Measurements from ENCODE around the gene CFLAR. TPM values are rescaled to one million over a fixed set of nuclear protein-coding genes. Genes with fewer than 3 reads are reported as not detected.

The CFLAR gene
- total RNA-seq, 2 donors from 2014 or later: 92.4 to 141 TPM

GRCh38 chr2:201200345-201200744, 84.4 kb downstream of the CFLAR start:
- H3K36me3 ChIP-seq: no peaks in the 10 kb centered on the region
- WGBS: 71% methylated on average over 8 of the region's 8 CpGs
- intact Hi-C loops (cut with DNase I): no loop called here
- TF ChIP-seq POLR2AphosphoS5 (IDR thresholded peaks at IDR 0.05) (no peak), POLR2A (IDR thresholded peaks at IDR 0.05) (no peak)
- TF ChIP-seq, protein P1, sequence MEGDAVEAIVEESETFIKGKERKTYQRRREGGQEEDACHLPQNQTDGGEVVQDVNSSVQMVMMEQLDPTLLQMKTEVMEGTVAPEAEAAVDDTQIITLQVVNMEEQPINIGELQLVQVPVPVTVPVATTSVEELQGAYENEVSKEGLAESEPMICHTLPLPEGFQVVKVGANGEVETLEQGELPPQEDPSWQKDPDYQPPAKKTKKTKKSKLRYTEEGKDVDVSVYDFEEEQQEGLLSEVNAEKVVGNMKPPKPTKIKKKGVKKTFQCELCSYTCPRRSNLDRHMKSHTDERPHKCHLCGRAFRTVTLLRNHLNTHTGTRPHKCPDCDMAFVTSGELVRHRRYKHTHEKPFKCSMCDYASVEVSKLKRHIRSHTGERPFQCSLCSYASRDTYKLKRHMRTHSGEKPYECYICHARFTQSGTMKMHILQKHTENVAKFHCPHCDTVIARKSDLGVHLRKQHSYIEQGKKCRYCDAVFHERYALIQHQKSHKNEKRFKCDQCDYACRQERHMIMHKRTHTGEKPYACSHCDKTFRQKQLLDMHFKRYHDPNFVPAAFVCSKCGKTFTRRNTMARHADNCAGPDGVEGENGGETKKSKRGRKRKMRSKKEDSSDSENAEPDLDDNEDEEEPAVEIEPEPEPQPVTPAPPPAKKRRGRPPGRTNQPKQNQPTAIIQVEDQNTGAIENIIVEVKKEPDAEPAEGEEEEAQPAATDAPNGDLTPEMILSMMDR (IDR thresholded peaks at IDR 0.05): no peak
- no peak overlapping the region for H3K27ac ChIP-seq
- H3K4me1 ChIP-seq (replicated peaks): no peaks in the 10 kb centered on the region
- H3K9me3 ChIP-seq: no peaks in the 10 kb centered on the region
- DNase-seq (ENCODE audit: low spot score): no peak
- H3K27me3 ChIP-seq (replicated peaks; ENCODE audit: insufficient read depth): no peaks in the 10 kb centered on the region
- H3K4me3 ChIP-seq: no peak overlapping the region

GRCh38 chr2:201201371-201201770, 85.4 kb downstream of the CFLAR start:
- Histone ChIP-seq H3K4me1 (replicated peaks) (no peaks in the 10 kb centered on the region), H3K27ac (no peak overlapping the region), H3K9me3 (no peaks in the 10 kb centered on the region), H3K4me3 (no peak overlapping the region), H3K36me3 (no peaks in the 10 kb centered on the region), H3K27me3 (replicated peaks; ENCODE audit: insufficient read depth) (no peaks in the 10 kb centered on the region)
- DNase-seq (ENCODE audit: low spot score): no peak
- intact Hi-C loops (cut with DNase I): no loop called here
- 93% methylated on average over 8 of the region's 8 CpGs for WGBS
- TF ChIP-seq POLR2A (IDR thresholded peaks at IDR 0.05): no peak
- TF ChIP-seq POLR2AphosphoS5 (IDR thresholded peaks at IDR 0.05): no peak
- TF ChIP-seq, protein P1 (IDR thresholded peaks at IDR 0.05): no peak

DNA sequence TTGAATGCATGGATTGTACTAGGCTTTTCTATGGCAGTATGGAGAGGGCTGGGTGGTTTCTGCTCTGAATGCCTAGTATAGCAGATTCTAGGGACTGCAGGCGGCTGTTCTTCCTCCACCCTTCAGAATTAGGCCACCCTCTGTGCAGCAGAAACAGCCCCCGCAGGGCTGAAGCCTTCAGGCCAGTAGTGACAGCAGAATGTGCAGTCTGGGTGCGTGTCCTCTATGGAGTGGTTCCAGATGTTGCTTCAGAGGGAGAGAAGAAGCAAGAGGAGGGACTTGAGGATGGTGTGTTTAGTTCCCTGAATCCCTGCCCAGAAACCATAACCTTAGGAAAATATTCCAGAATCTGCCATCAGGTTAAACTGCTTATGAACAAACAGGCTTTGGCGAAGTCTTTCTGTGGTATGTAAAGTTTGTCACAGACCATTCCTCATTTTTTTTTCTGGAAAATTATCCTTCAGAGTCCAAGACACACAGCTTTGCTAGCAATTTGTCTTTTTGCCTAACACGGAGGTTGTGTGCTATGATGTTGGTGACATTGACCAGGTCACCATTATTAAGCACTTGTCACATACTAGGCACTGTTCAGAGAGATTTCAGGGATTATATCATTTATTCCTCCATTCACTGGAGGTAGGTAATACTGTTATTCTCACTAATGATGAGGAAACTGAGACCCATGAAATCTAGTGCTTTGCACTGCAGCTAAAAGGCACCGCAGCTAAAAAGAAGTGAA, 88.1 kb downstream of the CFLAR start:
- WGBS: 72% methylated on average over 6 of the region's 6 CpGs
- Histone ChIP-seq H3K4me3 (no peak overlapping the region), H3K4me1 (replicated peaks) (no peaks in the 10 kb centered on the region), H3K36me3 (no peaks in the 10 kb centered on the region), H3K27me3 (replicated peaks; ENCODE audit: insufficient read depth) (no peaks in the 10 kb centered on the region), H3K9me3 (no peaks in the 10 kb centered on the region), H3K27ac (no peak overlapping the region)
- no peak for DNase-seq (ENCODE audit: low spot score)
- TF ChIP-seq, protein P1 (IDR thresholded peaks at IDR 0.05): no peak
- TF ChIP-seq POLR2AphosphoS5 (IDR thresholded peaks at IDR 0.05) (no peak), POLR2A (IDR thresholded peaks at IDR 0.05) (no peak)
- intact Hi-C loops (cut with DNase I): no loop called here

DNA sequence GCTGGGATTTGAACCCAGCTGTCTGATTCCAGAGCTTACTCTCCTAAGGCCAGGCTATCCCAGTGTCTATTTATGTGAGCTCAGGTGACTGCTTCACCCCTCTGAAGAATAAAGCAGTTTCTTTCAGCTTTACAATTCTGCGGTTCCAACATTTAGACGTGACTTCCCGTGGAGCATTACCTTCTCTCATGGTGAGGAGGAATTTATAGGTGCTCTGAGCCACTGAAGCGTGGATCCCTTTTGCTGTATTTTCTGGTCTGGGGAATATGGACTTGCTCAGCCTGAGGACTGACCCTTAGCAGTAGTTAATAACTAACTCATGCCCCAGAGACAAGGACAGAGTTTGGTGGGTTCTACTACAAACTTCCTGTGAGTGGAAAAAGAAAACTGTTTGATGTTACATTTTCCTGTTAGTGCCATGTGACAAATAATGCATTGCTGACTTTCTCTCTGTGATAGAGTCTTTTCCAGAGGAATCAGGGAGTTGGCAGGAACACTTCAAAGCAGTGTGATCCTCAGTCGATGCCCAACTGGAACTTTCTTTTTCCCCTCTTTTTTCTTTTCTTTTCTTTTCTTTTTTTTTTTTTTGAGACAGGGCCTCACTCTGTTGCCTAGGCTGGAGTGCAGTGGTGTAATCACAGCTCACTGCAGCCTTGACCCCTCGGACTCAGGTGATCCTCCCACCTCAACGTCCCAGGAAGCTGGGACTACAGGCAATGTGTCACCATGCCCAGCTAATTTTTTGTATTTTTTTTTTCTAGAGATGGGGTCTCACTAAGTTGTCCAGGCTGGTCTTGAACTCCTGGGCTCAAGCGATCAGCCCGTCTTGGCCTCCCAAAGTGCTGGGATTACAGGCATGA, 88.9 kb downstream of the CFLAR start:
- intact Hi-C loops (cut with DNase I): no loop called here
- 85% methylated on average over 9 of the region's 9 CpGs for WGBS
- no peaks in the 10 kb centered on the region for H3K27me3 ChIP-seq (replicated peaks; ENCODE audit: insufficient read depth)
- no peak overlapping the region for H3K27ac ChIP-seq
- no peak for DNase-seq (ENCODE audit: low spot score)
- TF ChIP-seq POLR2AphosphoS5 (IDR thresholded peaks at IDR 0.05) (no peak), POLR2A (IDR thresholded peaks at IDR 0.05) (no peak)
- TF ChIP-seq, protein P1 (IDR thresholded peaks at IDR 0.05): no peak
- no peaks in the 10 kb centered on the region for H3K4me1 ChIP-seq (replicated peaks)
- H3K9me3 ChIP-seq: no peaks in the 10 kb centered on the region
- H3K4me3 ChIP-seq: no peak overlapping the region
- H3K36me3 ChIP-seq: no peaks in the 10 kb centered on the region

All from prostate gland (tissue), 2 donors.